ENCODE data around the gene CCL28.
"Not testable (repeated sequence)": the region's sequence is repeated elsewhere in the genome, so short reads cannot be mapped to it uniquely, and the experiment has no call there.

Gene CCL28

GRCh38 chr5:43409809-43410271, 2.4 kb downstream of the CCL28 start:
- DNase-seq, result no peak

GRCh38 chr5:43402524-43403066, 9.6 kb downstream of the CCL28 start:
- not testable (repeated sequence) for DNase-seq

- DNase-seq, result no peak
Measured at GRCh38 chr5:43401827-43402226, 10.4 kb downstream of the CCL28 start.

- DNase-seq, result no peak
Measured at GRCh38 chr5:43400082-43400481, 12.1 kb downstream of the CCL28 start.

- peak; percentile 75 for DNase-seq
Measured at GRCh38 chr5:43396762-43397304, 15.4 kb downstream of the CCL28 start.

- no peak for DNase-seq
Measured at GRCh38 chr5:43390471-43390870, 21.7 kb downstream of the CCL28 start.

- no peak for DNase-seq
Measured at GRCh38 chr5:43389679-43390329, 22.4 kb downstream of the CCL28 start.

GRCh38 chr5:43386960-43387362, 25.2 kb downstream of the CCL28 start:
- no peak for DNase-seq

- no peak for DNase-seq
Measured at GRCh38 chr5:43376496-43377140, 35.6 kb downstream of the CCL28 start.

- no peak for DNase-seq
Measured at GRCh38 chr5:43371821-43372220, 40.4 kb downstream of the CCL28 start.

- no peak for DNase-seq
Measured at GRCh38 chr5:43370352-43370751, 41.8 kb downstream of the CCL28 start.

GRCh38 chr5:43369651-43370050, 42.5 kb downstream of the CCL28 start:
- no peak for DNase-seq

- DNase-seq, result no peak
Measured at GRCh38 chr5:43367909-43368669, 44.1 kb downstream of the CCL28 start.

- no peak for DNase-seq
Measured at GRCh38 chr5:43367453-43367852, 44.7 kb downstream of the CCL28 start.

- not testable (repeated sequence) for DNase-seq
Measured at GRCh38 chr5:43366680-43367246, 45.4 kb downstream of the CCL28 start.

- not testable (repeated sequence) for DNase-seq
Measured at GRCh38 chr5:43365155-43365554, 47.0 kb downstream of the CCL28 start.

GRCh38 chr5:43363445-43364152, 48.6 kb downstream of the CCL28 start:
- no peak for DNase-seq

GRCh38 chr5:43362725-43363435, 49.3 kb downstream of the CCL28 start:
- DNase-seq, result no peak

GRCh38 chr5:43358726-43359125, 53.5 kb downstream of the CCL28 start:
- DNase-seq, result no peak

GRCh38 chr5:43358301-43358700, 53.9 kb downstream of the CCL28 start:
- no peak for DNase-seq

GRCh38 chr5:43357878-43358281, 54.3 kb downstream of the CCL28 start:
- DNase-seq, result no peak

GRCh38 chr5:43357067-43357466, 55.1 kb downstream of the CCL28 start:
- no peak for DNase-seq

Data from activated CD4-positive, CD25-positive, alpha-beta regulatory T cell treated with anti-CD3 and anti-CD28 coated beads, Interleukin-2, amount 50 U/mL, for 72 hours (primary cell).